Activated CD4-positive, CD25-positive, alpha-beta regulatory T cell (primary cell): Measurements from ENCODE around the gene AUTS2.
"Not testable (repeated sequence)": the region's sequence is repeated elsewhere in the genome, so short reads cannot be mapped to it uniquely, and the experiment has no call there.

Experiments used
- DNase-seq, 4 experiments: peaks; one replicate each; lab custom pipeline; 2025; lab: John Stamatoyannopoulos, UW

The AUTS2 gene

DNA sequence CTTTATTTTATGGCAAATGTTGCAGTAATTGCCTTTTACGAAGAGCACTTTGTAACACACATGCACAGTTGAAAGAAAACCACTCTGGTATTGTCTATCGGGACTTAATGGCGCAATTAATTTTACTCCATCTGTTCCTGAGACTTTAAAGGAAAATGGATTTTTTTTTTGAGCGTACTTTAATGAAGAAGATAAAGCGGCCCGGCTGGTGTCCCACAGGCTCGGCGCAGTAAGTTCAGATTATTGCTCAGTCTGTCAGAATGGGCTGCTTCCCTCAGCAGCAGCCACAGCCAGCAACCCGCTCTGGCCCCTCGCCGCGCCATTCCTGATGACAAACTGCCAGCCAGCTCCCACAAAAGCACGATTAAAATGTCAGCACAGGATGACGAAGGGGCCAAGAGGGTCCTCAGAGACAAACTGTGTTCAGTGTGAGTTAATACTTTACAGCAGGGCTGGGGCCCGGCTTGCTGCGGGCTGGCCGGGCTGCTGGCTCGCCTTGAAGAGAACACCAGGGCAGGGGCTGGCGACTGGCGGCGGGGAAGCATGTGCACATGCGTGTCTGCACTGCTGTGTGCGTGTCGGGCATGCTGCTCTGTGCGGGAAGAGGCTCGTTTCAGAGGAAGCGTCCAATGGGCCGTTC is 1032.7 kb downstream of the AUTS2 start:
- no peak for DNase-seq

DNA sequence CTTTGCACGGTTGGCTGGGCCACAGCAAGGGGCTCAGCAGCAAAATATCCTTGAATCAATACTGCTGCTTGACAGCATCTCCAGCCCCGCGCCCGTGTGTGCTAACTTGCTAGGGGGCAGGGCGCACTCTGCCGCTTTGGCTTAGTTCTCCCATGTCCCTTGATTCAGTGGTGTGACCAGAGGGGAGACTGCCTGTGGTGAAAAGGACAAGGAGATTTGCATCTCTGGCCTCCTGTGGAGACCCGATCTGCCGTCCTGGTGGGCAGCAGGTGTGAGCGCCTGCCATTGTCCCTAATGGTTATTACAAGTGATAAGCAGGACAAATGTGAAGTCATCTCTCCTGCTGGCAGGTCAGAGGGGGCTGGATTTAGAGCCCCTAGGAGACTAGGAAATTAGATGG is 1033.4 kb downstream of the AUTS2 start:
- no peak for DNase-seq

DNA sequence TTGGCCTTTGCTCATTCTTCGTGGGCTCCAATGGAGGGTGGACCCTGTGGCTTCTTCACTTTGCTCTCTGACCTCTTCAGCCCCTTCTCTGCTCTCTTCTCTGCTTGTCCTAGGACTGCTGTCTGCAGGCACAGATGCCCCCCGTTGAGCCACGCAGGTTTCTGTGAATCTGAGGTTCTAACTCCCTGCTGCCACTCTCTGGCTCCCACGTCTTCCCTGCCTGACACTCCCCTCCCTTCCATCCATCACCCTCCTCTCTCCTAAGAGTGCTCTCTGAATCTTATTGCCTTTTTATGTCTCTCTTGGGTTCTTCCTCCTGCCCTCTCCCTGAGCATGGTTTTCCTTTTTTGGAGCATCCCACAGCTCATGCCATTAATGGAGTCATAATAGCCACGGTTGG is 1034.1 kb downstream of the AUTS2 start:
- DNase-seq: no peak

DNA sequence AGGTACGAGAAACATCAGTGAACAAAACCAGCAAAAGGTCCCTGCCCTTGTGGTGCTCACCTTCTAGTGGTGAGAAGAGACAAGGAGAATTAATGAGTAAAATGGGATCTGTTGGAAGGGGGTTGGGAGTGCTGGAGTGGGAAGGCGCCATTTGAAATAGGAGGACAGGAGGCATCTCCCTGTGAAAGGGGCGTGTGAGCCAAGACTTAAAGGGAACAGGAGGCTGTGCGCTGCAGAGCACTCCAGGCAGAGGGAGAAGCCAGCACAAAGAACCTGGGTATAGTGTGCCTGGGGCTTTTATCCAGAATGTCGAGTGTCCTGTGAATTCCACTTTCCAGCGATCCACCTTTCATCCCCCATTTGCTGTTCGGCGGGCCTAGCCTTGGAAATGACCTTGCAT is 1035.8 kb downstream of the AUTS2 start:
- no peak for DNase-seq

DNA sequence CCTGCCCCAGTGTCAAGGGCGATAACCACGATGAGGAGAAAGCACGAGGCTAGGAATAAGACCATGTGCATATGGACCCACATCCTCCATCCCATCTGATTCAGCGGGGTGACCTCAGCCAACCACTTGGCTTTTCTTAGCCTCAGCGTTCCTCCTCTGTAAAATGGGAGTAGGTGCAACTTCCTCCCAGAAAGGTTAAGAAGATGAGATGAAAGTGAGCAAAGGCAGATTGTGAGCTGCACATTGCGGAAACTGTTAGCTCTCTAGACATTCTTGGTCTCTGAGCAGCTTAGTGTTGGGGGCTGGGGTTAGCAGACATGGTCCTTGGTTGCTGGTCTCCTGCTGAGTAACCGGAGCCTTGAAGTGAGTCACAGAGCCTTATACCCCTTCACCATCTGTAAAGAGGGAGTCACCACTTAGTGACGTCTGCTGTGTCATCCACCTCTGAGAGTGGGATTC is 1036.4 kb downstream of the AUTS2 start:
- DNase-seq: no peak

DNA sequence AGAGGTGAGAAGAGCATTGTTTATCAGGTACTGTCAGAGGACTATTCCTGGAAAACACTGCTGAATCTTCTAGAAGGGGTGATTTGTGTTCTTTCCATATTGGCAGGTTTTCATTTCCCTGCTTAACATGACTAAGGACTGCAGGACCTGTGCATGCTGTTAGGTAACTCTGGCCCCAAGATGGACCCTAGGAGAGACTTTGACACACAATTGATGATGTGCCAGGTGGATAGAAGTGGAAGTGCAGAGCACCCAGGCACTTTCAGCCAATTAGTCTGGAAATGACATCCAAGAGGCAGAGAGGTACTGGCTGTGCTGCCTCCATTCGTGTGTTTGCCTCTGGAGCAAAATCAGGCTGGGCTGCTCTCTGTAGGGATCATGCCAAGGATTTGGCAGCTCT is 1037.4 kb downstream of the AUTS2 start:
- DNase-seq: no peak

DNA sequence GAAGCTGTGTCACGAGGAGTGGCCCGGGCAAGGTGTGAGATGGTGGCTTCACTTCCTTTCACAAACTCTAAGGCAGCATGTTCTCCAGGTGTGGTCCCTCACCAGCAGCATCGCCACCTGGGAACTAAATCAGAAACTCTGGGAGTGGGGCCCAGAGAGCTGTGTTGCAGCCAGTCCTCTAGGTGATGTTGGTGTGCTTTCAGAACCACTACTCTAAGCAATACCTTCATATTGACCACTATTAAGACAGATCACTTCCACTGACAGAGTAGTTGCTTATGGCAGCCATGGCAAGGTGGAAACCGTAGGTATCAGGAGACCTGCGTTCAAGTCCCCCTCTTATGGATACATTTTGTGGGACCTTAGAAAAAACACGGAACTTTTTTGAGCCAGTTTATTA is 1037.9 kb downstream of the AUTS2 start:
- no peak for DNase-seq

DNA sequence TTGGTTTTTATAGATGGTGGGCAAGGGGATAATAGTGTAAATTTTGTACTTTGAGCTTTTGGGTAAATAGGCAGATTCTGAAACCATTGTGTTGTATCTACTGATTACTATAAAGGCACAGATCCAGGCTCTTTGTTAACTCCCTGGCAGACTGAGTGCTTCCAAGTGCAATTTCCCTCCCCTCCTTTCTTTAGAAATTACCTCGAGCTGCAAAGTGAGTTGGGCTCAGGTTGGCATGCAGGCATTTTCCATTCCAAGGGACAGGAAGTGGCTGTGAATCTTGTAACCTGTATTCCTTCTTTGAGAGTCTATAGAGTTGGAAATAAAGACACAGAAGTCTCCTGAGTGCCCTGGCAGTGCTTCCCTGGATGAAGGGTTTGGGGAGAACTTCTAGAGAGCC is 1039.5 kb downstream of the AUTS2 start:
- DNase-seq: no peak

DNA sequence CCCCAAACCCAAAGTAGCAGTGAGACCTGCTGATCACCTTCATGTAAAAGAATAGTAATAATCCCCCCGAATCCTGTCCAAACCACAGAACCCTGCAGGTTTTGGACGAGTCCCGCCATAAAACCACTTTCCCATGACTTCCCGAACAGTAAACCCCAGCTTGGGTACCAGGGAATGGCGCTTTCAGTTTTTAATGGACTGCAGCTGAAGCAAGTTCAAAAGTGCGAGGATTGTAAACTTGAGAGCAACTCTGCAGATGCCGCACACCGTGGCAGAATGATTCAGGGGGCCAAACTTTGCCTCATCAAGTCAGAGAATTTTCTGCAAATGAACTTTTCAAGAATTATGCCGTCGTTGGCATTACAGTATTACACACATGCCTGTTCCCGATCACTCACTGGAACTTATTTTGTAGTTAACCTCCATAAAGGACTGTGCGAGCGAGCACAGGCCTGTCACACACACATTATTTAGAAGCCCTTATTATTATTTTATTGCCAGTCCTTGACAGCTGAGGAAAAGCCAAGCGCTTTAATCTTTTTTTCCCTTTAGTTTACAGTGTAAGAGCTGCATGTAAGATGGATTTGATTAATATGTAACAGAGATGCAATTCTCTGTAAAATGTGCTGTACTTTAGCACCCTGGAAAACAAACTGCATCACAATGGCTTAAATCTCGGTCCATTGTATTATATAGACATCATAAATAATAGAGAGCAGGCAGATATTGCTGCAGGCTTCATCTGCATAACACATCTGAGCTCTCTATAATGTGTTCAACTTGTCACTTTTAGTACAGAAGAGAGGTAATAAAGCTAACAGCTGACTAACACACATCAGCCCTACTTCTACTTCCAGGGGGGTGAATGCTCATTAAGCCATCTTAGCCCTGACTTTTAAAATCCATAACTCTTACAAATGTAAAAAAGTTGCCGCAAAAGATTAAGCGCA is 1040.2 kb downstream of the AUTS2 start:
- no peak for DNase-seq

DNA sequence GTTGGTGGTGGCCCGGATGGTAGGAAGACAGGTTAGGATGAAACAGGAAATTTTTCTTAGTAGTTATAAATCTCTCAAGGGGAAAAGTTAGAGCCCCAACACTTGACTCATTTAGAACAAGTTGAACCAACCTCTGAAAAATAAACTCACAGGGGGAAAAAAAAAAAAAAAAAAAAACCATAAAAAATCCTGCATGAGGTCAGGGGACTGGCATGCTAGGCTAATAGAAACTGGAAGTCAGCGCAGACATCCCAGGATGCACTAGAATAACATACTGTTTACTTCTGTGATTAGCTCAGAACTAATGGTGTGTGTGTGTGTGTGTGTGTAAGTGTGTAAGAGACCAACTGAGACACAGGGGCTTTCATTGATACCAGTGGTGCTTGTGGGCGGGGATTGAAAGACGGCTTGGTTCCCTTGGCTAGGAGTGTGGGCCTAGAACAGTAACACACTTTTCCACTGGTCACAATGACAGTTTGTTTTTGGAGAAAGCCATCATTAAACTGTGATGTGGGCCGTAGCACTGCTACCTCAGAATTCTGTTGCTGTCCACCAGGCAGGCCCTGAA is 1042.1 kb downstream of the AUTS2 start:
- DNase-seq: no peak

DNA sequence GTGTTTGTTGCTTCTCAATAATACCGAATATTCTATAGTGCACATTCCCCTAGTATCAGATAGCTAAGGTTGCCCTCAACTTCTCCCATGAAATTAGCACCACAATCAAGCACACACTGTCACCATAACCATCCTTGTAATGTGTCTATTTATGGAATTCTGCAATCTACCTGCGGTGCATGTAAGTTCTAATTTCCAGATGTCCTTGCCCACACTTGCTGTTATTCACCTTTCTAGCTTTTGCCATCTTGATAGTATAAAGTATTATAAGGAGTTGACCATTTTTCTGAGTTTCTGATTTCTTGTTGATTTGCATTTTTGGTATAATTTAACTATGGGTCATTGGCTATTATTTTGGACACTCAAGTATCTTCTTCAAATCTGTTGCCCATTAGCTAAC is 1043.6 kb downstream of the AUTS2 start:
- DNase-seq: no peak

DNA sequence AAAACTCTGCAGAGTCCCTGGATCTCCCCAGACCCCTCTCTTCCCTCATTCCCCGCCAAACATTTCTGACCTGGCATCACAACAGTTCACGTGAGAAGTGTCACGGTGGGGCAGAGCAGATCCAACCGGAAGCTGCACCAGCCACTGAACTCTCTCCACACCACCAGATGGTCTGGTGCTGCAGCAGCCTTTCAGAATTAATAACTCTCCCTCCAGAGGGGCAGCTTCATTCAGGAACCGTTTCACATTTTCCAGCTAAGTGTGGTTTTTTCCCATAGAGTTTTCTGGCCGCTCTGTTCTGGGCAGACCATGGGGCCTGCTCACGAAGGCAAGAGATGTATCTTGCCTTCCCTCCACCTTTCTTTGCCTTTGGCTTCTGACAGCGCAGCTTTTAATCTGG is 1047.0 kb downstream of the AUTS2 start:
- DNase-seq: no peak

DNA sequence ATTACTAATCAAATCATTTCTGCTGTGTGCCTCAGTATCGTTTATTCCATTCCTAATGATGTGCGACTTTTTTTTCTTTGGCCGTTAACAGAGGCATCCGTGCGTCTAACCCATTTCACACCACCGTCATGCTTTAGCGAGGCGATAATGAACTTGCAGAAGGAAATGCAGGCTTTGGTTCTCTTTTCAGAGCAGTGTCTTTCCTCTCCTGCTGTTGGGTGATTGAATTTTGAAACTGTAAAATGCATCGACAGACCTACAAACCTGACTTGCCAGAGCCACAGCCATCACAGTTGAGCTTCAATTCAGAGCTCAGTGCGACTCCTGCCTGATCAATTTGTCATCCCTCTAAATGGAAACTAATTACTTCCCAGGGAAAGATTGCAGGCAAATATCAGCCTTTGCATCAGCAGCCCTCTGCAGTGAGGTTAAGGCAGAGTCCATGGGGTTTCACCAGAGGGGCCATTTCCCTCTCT is 1047.6 kb downstream of the AUTS2 start:
- DNase-seq: no peak

DNA sequence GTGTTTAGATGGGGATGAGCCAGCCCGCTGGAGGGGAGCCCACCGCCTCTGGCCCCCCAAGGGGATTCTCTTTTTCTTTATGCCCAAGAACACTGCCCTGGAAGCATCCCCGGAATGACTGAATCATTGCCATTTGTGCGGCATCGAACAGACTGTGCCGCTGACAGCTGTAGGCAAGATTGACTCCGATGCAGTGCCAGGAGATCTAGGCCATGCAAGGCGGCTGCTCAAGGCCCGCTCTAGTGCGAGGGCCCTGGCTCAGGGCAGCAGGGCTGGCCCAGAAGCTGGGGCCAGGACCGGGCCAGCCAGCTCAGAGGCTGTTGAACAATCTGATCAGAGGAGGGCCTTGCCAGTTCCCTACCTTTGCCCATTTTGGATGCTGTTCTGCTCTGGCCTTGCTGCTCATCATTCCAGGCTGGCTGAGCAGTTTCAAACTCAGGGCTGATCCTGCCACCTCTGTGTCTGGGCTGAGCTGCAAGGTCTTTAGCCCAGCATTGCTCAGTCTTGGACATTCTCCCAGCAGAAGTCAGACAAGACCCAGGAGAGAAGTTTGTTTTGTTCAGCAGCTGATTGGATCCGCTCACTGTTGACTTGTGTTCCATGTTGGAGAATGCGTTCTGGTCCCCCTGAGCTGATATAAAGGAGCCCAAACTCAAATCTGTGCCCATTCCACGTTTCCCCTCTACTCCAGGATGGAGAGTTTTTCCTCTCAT is 1048.4 kb downstream of the AUTS2 start:
- no peak for DNase-seq

DNA sequence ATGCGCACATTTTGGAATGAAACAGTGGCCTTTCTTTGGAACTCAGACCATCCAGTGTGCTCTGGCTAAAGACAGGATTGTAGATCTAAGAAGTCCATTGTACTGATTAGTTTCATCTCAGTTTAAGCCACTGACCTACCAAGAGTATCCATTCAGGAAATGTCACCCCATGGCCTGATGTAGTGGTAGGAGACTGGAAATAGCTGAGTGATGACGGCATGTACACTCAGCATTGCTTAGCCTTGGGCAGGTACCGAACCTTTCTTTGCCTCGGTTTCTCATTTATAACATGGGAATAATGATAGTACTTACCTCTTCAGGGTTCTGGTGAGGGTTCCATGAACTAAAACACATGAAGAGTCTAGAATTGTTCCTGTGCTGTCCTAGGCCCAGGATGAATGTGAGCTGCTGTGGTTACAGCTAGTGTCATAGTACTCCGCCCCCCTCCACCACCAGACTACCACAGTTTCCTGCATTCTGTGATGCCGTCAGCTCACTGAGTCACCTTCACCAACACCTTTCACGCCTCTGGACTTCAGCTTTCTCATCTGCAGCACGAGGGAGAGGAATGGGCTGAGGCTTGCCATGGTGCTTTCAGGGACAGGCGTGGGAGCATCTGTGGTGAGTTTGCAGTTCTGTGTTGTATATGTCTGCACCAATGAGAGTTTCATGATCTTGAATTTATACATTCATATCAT is 1049.7 kb downstream of the AUTS2 start:
- DNase-seq: no peak

DNA sequence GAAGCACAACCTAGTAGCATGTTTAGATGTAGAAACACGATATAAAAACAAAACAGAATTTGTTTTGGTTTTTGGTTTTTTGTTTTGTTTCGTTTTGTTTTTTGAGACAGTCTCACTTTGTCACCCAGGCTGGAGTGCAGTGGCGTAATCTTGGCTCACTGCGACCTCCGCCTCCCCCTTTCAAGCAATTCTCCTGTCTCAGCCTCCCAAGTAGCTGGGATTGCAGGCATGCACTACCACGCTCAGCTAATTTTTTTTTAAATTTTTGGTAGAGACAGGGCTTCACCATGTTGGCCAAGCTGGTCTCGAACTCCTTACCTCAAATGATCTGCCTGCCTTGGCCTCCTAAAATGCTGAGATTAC is 1050.2 kb downstream of the AUTS2 start:
- not testable (repeated sequence) for DNase-seq

DNA sequence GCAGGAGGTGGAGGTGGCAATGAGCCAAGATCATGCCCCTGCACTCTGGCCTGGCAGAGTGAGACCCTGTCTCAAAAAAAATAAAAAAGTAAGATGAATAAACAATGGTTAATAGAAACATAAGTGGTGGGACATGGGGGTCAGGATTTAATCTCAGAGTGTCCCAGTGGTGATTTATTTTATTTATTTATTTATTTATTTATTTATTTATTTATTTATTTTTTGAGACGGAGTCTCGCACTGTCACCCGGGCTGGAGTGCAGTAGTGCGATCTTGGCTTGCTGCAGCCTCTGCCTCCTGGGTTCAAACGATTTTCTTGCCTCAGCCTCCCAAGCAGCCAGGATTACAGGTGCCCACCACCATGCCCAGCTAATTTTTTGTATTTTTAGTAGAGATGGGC is 1051.0 kb downstream of the AUTS2 start:
- no peak for DNase-seq

DNA sequence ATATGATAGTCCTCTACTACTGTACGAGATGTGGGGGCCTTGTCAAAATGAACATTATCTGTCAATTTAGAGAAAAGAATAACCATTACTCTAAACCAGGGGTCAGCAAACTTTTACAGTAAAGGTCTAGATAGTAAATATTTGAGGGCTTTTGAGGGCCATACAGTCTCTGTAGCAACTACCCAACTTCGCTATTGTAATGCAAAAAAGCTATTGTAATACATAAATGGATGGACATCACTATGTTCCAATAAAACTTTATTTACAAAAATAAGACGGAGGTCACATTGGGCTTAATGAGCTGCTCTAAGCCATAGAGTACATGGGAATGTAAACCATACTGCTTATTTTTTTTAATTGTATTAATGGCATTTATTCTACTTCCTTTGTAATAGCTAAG is 1055.9 kb downstream of the AUTS2 start:
- DNase-seq: no peak

DNA sequence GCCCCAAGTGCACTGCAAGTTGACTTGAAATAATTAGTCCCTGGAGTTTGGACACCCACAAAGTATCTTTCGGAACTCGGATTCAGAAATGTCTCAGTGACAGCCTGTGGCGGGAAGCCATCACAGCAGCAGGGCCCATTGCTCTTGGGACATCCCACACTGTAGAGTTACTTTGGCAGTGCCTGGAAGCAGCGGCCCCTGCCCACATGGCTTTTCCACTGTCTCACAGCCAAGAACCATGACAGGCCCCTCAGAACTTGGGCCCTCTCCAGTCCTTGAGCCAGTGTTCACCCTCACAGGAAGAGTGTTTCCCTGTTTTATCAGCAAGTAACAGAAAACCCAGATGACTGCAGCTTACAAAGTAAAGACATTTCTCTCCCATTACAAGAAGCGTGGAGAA is 1056.7 kb downstream of the AUTS2 start:
- DNase-seq: no peak

DNA sequence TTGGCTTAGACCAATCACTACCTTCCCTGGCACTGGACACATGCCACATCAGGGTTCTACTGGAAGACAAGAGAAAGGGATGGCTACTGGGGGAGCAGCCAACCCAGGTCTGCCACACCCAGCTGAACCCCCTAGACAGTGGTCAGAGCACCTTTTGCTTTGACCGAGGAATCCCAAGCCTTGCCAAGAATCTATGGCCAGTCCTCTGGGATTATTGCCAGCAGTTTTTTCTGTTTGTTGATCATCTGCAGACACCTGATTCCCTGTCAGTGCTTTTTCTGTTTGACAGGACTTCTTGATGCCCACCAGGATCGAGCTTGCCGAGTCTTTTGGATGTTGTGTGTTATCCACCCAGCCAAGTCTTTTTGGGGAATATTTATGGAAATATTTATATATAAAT is 1057.4 kb downstream of the AUTS2 start:
- no peak for DNase-seq

DNA sequence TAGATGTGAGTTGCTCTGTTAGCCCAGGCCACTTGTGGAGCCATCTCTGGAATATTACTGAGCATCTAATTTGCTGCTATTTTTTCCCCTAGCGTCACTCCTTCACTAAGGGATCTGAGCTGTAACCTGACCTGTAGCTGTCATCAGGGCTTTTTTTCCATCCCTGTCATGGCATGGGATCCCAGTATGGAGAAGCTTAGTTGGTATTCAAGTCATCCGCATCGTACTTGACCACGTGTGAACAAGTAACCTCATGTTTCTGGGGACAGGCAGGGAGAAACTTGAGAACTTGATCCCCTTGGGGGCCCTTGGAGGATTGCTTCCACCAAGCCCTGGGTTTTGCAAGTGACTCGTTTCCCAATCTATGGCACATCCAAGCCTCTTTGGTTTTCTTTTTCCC is 1059.3 kb downstream of the AUTS2 start:
- no peak for DNase-seq
